NOMO-1 (cell line): Measurements from ENCODE around the gene RGPD8.
A peak's percentile ranks its signal among the peaks of the same experiment; 100 is the strongest.
"Not testable (repeated sequence)": the region's sequence is repeated elsewhere in the genome, so short reads cannot be mapped to it uniquely, and the experiment has no call there.

Experiments used
- DNase-seq, 2 experiments: peaks; one replicate each; lab custom pipeline; 2025; ENCODE audit not compliant: unreplicated experiment in 2 of 2; lab: John Stamatoyannopoulos, UW

Gene RGPD8

DNA sequence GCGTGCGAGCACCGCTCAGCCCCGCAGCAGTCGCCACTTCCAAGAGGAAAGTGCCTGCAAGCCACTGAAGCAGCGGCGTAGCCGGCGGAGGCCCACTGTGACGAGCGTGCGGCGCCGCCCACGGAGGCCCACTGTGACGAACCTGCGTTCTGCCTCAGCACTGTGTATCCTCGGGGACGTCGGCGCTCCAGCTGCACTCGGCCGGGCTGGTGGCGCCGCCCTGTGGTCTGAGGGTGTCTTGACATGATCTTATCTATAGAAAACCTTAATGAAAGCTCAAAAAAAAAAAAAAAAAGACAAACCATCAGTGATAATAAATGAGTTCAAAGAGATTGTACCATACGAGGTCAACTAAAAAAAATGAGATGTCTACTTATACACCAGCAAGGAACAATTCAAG is at the start of gene RGPD8:
RGPD8 (minus strand) TSS at position 166 of the 400 bp plus-strand sequence. CDS start 192 bp downstream, outside the sequence.
- DNase-seq: not testable (repeated sequence)

DNA sequence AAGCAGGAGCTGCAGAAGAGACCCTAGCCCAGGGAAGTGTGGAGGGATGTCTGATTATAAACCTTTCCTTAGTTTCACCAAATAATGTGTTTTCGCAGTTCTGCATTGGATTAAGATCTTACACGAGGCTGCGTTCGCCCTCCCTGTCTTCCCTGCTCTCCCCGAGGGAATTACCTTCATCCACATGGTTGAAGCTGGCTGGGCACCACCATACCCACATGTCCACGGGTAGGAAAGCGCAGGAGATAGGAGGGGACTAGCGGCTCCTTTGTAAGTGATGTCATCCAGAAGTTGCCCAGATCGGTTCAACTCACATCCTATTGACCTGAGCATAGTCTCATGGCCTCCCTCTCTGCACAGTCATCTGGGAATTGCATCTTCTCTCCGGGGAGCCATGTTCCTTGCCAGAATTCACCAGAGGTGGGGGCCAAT is 49.6 kb upstream of the RGPD8 start:
- DNase-seq: no peak

DNA sequence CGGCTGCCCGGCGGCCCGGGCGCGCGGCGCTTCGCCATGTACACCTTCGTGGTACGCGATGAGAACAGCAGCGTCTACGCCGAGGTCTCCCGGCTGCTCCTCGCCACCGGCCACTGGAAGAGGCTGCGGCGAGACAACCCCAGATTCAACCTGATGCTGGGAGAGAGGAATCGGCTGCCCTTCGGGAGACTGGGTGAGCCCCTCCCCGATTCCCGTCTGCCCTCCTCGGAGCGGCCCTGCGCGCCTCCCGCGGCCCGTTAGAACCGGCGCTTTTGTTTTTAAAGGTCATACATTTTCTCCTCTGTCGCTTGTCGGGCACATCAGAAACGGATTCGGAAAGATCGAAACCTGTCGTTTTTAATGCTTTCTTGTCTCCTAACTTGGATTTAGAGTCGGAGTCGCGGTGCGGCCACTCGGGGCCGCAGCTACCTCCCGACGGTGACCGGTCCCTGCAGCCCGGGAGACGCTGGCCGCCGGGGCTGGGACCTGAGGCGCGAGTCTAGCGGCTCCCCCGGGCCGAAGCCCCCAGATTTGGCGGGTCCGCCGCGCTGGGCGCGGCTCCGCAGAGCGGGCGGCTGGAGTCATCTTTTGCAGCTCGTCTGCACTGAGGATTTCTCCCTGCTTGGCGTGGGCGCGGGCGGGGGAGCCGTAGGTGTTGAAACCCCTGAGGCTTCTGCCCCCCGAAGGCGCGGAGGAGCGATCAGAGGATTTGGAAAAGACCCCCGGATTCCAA is 49.0 kb upstream of the RGPD8 start:
- peak; percentile 31 to 45 for DNase-seq

DNA sequence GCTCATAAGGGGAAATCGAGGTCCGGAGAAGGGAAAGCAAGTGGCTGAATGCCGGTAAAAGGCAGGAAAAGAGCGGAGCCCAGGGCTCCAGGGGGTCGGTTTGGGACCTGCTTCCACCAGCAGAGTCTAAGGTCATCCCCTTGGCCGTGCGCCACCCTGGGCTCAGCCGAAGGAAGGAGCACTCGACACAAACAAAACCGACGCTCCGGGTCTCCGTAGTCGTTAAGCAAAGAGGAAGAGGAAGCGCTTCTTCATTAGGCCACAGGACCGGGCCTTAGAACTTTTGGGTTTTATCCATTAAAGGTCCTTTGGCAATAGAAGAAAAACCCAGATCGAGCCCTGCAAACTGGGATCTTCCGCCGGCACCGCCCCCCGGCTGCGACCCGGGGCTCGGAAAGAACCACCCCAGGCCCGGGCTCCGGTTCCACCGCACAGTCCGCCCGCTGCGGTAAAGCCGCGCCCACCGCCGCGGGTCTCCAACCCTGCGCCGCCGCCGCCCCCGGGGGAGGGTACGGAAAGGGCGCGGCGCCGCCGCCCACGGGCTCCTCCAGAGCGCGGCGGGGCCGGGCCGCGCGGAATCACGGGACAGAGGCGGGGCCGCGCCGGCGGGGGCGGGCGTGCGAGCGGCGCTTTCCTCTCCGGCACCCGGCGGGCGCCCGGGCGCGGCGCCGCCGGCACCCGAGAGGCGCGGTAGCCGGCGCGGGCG is 48.2 kb upstream of the RGPD8 start, which contains the start of gene TTL:
TTL (plus strand) TSS at position 629 of the 706 bp plus-strand sequence. CDS start 189 bp downstream, outside the sequence.
- peak; percentile 69 to 73 for DNase-seq

DNA sequence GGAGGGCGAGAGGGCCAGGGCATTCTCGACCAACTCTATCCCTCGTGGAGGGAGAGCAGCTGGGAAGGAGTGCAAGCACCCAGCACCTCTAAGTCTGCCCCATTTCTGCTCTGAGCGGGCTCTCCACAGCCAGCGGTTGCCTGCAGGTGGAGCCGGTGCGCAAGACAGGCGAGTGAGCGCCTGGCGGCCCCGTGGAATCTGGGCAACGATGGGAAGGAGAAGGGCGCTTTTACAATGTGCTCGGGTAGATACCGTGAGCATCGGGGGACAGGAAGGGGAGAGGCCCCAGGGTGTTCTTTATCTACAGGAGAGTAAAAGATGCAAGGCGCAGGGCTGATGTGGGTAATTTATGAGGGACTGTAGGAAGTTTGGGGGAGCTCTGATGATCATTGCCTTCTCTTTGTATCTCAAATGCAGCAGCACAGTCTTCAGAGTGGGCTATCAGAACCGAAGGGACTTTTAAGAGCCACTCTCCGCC is 47.6 kb upstream of the RGPD8 start:
- peak; percentile 83 to 91 for DNase-seq

DNA sequence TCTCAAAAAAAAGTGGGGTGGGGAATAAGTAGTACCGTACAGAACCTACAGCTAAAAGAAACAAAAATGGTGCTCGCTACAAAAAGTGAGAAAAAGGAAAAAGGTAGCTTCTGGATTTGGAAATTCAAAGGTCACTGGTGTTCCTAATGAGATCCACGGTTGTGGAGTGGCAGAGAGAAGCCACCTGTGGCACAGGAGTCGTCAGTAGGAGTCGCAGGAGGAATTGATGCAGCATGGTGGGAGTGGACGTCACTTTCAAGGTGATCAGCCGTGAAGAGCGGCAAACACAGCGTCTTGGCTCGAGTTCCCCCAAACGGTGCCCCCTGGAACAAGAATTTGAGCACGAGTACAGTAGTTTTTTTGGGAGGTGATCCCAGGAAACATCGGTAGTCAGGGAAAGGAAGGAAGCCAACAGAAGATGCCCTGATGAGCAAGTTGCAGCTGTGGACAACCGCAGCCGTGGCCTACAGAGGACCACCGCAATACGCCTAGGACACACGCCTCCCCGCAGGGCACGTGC is 47.1 kb upstream of the RGPD8 start:
- no peak for DNase-seq

DNA sequence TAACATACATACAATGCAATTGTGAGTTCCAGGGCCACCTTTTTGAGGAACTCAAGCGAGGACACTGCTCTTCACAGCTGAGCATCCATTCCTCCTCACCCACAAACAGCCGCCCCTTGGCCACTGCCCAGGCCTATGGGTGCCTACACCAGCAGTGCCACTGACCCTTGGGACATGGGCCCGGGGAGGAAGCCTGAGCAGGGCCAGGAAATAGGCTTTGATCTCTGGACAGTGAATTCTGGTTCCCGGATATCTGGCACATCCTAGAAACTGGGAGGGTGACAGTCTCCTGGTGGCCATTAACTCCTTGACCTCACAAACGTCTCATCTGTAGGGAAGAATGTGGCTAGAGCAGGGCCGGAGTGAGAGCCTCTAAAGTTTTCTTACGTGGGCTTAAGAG is 43.0 kb upstream of the RGPD8 start:
- DNase-seq: no peak

DNA sequence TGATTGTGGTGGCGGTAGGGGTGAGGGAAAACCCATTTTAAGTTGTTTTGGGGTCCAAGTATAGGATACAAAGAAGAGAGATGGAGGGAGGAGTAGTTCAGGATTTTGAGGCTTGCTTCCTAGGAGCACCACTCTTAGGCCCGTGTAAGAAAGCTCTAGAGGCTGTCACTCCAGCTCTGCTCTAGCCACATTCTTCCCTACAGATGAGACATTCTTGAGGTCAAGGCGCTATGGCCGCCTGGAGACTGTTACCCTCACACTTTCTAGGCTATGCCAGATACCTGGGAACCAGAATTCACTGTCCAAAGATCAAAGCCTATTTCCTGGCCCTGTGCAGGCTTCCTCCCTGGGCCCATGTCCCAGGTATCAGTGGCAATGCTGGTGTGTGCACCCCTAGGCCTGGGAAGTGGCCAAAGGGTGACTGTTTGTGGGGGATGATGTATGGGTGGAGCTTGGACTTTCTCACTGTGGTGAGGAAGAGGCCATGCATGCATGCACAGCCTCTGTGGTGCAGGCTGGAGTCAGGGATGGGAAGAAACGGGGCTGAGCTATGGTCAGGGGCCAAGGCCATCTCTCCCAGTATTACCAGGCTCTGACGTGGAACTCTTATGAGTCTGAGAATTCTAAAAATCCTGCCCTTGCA is 41.5 kb upstream of the RGPD8 start:
- DNase-seq: no peak

DNA sequence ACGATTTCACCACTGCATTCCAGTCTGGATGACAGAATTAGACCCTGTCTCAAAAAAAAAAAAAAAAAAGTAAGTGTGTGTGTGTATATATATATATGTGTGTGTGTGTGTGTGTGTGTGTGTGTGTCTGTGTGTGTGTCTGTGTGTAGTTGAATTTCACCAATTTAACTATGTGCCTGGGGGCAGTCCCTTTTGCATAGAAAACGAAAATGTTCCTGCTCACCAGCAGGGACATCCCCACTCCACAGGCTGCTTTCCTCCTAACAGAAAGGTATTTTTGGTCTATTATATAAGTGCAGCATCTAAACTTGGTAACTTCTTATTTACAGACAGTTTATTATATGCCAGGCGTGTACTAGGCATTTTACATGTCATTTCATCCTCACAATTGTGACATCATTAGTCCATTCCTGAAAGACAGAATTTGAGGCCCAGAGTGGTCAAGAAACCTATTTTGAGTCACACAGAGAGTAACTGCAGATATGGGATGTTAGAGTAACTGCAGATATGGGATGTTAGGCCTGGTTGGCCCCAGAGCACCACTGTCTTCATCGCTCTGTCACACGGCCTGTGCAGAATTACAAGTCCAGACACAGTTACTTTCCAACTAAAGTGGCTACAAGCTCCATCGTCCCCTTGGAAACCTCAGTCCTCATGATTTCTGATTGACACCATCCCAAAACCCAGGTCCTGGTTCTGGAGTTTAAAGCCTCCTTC is 39.3 kb upstream of the RGPD8 start:
- no peak for DNase-seq

DNA sequence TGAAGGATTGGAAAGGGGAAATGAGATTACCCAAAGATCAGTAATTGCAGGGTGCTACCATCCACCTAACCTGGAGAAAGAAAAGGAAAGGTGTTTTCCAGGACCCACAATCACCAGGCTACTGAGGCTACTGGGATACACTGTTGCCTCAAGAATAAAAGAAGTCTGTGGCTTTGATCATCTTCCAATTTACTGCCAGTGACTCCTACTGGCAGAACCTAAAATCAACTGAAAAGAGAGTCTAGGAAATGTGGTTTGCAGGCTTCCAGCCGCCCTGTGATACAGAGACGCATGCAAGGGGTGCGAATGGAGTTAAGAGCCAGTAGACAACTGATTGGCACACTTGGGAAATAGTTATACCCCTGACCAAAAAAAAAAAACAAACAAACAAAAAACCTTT is 31.9 kb upstream of the RGPD8 start:
- no peak for DNase-seq

DNA sequence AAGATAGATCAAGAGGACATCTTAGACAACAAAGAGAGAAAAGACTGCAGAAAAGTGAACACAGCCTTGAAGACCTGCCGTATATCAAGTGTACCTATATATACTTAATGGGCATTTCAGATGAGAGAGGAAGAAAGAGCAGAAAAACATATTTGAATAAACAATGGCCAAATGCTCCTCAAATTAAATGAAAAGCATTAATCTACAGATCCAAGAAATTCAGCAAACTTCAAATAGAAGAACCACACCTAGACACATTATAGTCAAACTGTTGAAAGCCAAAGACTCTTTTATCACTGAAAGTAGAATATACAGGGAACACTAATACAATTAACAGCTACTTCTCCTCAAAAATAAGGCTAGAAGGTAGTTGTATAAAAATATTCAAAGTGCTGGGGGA is 29.8 kb upstream of the RGPD8 start:
- no peak for DNase-seq

DNA sequence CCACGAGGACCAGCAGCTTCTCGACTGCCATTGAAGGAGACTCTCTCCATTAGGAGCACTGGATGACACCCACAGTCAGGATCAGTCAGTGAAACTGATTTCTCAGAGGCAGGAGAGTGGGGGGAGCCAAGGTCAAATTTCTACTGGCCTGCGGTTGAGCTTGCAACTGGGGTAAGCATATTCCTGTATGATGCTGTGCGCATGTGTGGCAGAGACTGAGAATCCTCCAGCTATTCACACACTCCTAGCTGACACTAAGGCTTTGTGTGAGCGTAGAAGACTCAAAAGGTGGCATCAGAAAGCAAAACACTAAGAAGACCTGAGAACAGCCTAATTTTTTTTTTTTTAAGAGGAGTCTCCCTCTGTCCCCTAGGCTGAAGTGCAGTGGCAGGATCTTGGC is 28.7 kb upstream of the RGPD8 start:
- DNase-seq: no peak

DNA sequence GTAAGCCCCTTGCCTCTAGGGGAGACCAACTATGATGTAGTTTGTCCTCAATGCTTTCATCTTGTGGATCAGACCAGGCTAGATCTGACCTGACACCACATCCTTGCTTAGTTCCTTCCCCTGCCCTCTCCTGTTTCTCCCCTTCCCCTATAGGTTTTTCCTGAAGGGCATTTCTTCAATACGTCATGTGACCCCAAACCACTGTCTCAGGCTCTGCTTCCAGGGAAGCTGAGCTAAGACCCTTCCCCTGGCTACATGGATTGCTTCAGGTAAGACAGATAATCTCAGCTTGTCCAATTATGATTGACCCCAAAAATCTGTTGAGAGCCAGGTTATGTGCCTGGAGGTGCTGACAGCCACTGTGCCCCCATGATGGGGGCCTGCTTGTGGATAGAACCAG is 25.9 kb upstream of the RGPD8 start:
- no peak for DNase-seq

DNA sequence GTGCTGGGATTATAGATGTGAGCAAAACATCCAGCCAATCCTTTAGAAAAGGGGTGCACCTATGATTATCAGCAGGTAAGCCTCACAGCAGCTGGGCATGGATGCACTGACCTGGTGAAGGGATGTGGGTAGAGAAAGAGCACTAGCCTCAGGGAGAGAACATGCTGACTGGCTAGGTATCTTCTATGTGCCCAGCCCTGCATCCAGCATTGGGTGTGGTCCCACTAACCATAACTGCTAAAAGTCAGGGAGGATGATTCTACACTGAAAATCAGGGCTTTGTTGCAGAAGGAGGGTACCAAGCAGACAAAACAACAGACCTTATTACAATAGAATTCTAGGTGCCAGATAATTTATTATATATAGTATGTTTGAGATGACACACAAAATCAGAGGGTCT is 21.1 kb upstream of the RGPD8 start:
- DNase-seq: no peak

DNA sequence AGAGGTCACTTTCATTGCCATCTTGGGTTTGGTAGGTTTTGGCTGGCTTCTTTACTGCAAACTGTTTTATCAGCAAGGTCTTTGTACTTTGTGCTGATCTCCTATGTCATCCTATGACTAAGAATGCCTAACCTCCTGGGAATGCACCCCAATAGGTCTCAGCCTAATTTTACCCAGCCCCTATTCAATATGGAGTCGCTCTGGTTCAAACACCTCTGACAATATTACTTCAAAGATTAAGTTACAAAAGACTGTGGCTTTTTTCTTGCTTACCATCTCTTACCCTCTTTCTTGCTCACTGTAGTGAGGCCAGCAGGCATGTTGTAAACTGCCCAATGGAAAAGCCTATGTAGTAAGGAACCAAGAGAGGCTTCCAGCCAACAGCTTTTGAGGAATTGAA is 17.9 kb upstream of the RGPD8 start:
- DNase-seq: no peak

DNA sequence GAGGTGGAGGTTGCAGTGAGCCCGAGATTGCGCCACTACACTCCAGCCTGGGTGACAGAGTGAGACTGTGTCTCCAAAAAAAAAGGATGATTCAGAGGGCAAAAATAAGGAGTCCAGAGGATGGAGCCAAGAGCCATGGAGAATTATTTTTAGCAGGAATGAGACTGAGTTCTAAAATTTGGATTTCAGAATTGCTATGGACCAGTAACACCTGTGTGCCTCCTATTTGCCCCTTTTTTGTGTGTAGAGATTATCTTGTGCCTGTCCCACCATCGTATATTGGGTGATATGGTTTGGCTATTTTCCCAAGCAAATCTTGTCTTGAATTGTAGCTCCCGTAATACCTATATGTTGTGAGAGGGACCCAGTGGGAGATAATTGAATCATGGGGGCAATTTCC is 16.4 kb upstream of the RGPD8 start:
- DNase-seq: no peak

DNA sequence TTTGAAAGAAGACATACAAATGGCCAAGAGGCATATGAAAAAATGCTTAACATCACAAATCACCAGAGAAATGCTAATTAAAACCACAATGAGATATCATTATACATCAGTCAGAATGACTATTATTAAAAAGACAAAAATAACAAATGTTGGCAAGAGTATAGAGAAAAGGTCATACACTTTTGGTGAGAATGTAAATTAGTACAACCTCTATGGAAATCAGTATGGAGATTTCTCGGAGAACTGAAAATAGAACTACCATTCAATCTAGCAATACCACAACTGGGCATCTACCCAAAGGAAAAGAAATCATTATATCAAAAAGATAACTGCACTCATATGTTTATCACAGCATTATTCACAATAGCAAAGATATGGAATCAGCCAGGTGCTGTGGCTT is 10.8 kb upstream of the RGPD8 start:
- DNase-seq: not testable (repeated sequence)

DNA sequence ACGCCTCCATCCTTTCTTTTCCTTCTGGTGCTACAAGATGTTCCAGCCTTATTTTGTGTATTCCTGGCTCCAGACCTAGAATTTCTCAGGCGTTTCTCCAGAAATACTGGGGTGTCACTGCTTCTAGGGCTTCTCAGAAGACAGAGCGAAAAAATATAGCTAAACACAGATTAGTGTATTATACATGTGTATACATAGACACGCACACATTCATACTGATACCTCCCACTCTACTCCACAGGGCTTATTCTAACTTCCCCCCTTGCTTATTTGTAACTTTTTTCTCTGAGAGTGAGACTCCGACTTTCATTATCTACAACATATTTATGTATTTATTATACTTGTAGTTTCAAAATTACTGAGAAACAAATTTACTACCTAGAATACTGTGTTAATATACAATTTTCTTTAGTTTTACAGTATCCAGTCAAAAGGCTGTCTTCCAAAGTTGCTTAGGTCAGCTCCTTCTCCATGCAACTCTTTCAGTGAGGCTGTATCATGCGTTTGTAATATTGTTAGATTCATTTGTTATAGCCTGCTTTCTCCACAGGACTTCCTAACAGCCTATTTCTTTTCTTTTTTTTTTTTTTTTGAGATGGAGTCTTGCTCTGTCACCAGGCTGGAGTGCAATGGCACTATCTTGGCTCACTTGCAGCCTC is 5.3 kb upstream of the RGPD8 start:
- not testable (repeated sequence) for DNase-seq

DNA sequence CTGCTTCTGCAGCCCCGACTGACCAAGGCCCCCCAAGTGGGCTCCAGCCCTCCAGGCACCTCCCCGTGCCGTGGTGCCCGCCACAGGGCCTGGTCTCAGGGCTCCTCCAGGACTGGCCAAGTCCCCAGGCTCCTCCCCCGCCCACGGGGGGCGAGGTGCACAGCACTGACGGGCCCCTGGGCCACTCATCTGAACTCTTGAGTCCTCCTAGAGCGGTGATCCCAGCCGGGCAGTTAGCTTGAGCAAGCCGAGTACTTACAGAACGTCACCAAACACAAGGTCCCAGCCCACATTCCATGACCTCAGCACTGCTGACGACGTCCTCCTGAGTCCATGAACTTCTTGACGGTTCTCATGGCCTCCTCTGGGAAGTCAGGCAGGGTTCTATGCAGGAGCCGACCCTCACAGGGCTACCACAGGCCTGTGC is 4.0 kb upstream of the RGPD8 start:
- not testable (repeated sequence) for DNase-seq

DNA sequence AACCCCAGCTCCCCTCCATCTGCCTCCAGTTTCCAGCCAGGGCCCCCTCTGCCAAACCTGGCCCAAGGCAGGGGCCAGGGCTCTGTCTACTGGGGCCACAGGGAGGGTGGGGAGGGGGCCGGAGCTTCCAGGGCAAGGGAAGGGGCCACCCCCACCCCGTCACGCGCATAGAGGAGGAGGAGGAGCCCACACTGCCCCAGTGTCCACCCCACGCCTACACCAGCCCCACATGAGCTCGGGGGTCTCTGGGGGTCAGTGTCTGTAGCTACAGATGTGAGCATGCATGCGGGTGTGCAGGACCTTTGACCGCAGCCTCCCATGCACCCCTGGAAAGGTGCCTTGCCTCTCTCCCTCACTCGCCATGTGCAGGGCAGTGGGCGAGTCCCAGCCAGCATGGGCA is 3.5 kb upstream of the RGPD8 start:
- DNase-seq: not testable (repeated sequence)
